HS-27A (cell line): ENCODE data around the gene SYNJ2.
"Not testable (repeated sequence)": the region's sequence is repeated elsewhere in the genome, so short reads cannot be mapped to it uniquely, and the experiment has no call there.

Experiments used
- DNase-seq: peaks from one replicate; pipeline ENCODE4 v3.0.0-alpha.2; 2012; ENCODE audit warnings: low read depth, missing footprints

SYNJ2 gene

GRCh38 chr6:157956171-157956730 lies 25.4 kb upstream of the SYNJ2 start:
- no peak for DNase-seq

DNA sequence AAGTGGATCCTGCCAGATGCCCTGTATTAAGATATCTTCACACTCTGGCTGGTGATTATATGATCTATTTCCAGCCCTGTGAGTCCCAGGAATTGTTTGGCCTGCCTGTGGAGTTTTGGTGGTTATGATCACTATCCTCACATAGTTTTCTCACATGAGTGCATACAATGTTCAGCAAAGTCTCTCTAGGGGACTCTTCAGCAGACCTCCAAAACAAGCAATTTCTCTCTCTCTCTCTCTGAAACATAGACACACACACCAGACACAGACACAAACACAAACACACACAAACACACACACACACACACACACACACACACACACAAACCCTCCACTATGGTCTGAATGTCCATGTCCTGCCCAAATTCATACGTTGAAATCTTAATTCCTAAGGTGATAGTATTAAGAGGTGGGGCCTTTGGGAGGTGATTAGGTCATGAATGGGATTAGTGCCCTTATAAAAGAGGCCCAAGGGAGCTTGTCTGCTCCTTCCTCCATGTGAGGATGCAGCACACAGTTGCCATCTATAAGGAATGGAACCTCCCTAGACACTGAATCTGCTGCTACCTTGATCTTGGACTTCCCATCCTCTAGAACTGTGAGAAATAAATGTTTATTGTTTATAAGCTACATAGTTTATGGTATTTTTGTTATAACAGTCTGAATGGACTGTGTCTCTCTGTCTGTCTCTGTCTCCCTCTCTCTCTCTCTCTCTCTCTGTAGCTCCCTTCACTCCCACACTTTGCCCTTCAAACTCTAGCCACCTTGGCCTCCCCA lies 22.0 kb upstream of the SYNJ2 start:
- no peak for DNase-seq

GRCh38 chr6:157961153-157961831 lies 20.4 kb upstream of the SYNJ2 start:
- DNase-seq: no peak

DNA sequence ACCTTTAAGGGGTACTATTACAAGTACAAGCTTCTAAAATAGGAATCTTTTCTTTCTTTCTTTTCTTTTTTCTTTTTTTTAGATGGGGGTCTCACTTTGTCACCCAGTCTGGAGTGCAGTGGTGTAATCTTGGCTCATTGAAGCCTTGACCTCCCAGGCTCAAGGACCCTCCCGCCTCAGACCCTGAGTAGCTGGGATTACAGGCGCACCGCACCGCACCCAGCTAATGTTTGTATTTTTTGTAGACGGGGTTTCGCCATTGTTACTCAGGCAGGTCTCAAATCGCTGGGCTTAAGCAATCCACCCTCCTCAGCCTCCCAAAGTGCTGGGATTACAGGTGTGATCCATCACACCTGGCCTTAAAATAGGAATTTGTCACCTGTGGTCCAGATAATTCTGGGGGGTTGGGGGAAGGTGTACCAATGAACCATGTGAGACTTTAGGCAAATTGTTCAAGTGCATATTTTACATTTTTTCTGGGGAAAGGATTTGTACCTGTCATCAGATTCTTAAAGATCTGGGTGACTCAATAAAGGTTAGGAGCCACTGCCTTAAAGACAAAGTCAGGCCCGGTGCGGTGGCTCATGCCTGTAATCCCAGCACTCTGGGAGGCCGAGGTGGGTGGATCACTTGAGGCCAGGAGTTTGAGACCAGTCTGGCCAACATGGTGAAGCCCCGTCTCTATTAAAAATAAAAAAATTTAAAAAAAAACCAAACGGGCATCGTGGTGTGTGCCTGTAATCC lies 19.7 kb upstream of the SYNJ2 start:
- peak; percentile 33 for DNase-seq

DNA sequence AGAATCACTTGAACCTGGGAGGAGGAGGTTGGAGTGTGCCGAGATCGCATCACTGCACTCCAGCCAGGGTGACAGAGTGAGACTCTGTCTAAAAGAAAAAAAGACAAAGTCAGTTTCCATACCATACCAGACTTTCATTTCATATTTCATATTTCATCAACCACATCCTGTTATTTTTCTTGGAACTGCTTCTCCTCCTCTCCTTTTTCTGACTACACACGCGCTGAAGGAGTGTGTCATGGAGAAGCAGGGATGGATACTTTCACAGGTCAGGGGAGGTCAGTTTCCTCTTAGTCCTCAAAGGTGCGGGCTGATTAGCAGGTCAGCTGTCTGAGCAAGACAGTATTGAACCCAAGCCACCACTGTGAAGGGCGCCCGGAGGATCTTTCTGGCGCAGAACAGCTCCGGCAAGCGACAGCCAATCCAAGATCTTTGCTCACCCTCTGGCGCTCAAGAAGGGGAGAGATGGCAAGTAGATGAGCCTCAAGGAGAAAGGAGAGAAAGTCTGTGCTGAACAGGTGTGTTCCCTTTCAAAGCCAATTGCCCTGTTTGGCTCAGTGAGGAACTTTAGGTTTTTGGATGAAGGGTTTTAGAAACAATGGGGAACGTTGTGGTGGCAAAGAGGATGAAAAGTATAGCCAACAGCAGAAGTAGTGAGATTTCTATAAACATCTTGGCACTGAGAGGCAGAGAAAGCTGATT lies 18.9 kb upstream of the SYNJ2 start:
- DNase-seq: peak; percentile 78

DNA sequence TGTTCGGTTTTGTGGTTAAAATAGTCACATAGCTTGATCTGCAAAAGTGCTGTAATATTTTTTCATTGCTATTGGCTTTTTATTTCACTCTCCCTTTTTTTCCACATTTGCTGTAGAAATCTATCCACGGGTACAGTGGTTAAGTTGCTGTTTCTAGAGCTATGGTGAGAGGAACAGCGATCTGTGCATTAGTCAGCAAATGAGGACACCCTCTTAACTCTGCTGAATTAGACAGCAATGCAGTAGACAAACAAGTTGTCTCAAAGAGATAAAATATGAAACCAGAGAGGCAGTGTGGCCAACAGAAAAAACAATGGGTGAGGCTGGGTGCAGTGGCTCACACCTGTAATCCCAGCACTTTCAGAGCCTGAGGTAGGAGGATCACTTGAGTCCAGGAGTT lies 17.6 kb upstream of the SYNJ2 start:
- DNase-seq: no peak

DNA sequence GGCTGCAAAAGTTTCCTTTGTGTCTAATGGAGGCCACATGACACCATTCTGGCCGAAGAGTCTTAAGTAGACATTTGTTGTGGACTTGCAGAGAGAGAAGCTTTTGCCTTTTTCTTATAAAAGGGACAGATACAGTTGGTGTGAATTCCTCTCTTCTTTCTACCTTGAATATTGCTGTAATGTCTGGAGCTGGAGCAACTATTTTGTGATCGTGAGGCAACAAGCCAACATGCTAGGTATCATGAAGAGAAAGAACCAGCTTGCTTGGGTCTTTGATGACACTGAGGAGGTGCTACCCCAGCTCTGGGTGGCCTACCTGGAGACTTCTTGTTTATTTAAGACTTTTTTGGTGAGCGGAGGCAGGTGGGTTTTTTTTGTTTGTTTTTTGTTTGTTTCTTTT lies 16.3 kb upstream of the SYNJ2 start:
- DNase-seq: no peak

DNA sequence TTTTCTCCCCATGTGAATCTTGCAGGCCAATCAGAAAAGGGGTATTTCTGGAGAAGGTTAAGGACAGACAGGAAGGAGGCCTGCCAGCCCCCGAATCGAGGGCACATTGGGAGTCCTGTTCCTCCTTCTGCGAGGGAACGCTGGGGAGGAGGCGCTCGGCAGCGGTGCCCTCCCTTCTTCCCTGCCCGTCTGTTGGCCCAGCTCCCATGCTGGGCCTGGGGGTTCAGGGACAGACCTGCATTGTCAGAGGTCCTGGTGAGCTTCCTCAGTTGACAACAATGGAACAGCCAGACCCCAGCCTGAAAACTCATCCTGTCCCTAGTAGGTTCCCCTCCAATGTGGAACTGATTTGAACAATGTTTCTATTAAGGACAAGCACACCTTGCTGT lies 15.1 kb upstream of the SYNJ2 start:
- DNase-seq: no peak

- DNase-seq: no peak
Measured at GRCh38 chr6:157967020-157967419, 14.6 kb upstream of the SYNJ2 start.

GRCh38 chr6:157967486-157967885 lies 14.2 kb upstream of the SYNJ2 start:
- no peak for DNase-seq

GRCh38 chr6:157972177-157972576 lies 9.5 kb upstream of the SYNJ2 start:
- DNase-seq: not testable (repeated sequence)

DNA sequence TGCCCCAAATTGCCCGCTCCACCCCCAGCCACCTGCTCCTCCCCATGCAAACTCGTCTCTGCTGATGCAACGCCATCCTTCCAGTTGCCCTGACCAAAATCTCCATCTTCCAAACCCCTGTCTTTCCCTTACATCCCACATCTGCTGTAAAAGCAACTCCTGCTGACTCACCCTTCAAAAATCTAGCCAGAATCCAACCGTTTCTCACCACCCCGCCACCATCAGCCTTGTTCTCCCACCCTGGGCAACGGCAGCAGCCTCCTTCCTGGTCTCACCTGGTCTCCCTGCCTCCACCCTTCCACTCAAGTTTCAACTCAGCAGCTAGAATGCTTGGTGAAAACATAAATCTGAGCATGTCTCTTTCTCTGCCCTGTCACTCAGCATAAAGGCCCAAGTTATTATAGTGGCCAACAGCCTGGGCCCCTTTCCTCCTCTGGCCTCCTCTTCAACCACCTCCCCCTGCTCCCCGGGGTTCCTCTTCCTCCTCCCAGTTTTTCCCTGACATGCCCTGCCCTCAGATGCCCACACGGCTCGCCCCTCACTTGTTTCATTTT lies 7.2 kb upstream of the SYNJ2 start:
- DNase-seq: peak; percentile 71

GRCh38 chr6:157974967-157975366 lies 6.7 kb upstream of the SYNJ2 start:
- DNase-seq: no peak

GRCh38 chr6:157975456-157975855 lies 6.2 kb upstream of the SYNJ2 start:
- no peak for DNase-seq

GRCh38 chr6:157976345-157977175 lies 5.1 kb upstream of the SYNJ2 start:
- DNase-seq: no peak

DNA sequence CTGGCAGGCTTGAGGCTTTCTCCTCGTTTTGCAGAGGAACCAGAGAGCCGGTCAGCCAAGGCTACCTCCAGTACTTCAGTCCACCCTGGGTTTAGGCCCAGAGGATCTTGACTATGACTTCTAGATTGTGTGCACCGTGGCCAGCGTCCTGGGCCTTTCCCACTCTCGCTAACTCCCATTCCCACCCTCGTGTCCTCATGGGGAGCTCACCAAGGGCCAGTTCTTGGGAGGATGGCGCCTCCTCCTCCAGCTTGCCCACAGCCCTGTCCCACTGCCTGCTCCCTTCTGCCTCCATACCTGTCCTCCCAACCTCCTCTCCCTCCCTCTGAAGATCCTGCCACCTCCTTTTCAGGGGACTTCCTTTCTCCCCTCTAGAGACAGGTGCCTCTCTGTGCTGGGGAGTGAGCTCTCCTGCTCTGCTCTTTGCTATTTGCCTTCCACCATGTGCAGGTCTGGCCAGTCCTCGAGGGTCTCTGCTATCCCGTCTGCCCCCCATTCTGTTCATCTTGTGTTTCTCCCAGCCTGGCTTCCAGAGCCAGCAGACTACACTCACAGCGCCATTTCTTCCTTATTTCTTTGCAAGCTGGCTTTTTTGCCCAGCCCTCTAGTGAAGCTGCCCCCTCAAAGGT lies 4.4 kb upstream of the SYNJ2 start:
- no peak for DNase-seq

DNA sequence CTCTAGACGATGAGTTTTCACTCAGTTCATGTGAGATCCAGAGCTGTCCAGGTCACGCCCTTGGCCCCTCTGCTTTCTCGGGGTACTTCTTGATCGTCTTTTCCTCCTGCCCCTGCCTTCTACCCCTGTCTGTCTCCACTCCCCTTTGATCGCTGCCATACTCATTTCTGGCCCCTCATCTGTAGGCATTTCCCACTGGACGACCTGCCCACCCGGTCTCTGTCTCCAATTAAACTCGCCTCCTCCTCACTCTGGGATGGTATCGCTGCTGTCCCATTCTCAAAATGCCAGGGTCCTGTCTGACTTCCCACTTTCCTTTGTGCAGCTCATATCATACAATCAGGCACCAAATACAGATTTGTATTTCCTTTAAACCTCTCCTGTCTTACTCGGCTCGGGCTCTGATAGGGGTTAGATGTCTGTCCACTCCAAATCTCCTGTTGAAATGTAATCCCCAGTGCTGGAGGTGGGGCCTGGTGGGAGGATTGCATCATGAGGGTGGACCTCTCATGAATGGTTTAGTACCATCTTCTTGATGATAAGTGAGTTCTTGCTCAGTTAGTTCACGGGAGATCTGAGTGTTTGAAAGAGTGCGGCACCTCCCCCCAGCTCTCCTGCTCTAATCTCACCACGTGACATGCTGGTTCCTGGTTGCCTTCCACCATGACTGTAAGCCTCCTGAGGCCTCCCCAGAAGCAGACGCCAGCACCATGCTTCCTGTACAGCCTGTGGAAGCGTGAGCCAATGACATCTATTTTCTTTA lies 3.5 kb upstream of the SYNJ2 start:
- DNase-seq: no peak

DNA sequence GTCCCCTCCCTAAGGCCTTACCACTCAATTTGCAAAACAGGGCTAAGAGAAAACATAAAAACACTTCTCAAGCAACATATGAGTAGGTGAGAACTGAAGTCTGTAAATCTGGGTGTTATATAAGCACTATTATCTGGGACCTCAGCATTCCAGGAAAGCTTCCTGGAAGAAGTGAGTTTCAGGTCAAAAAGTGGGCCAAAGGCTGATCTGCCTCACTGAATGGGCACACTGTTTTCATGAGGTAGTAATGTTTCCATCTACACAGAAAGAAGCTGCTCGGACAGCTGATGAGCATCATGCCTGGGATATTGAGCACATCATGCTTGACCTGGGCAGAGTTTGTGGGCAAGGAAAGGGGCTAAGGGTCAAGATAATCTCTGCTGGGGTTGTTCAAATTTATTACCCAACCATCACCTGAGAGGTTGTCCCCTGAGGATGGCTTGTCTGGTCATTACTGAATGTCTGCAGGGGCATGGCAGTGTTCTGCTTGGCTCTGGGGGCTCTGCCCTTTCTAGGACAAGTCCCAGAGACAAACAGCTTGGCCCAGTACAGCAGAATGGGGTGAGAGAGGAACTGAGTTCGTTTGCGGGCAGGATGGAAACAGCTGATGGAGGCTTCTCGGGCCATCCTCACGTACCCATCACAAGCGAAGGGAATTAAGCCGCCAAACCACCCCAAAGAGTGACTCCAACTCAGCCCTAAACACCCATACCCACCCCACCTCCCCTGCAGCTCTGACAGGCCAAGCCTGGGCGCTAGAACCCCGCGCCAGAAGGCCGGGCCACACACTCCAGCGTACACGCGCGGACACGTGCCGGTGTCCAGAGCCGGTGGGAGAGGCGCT lies 1.2 kb upstream of the SYNJ2 start:
- no peak for DNase-seq

DNA sequence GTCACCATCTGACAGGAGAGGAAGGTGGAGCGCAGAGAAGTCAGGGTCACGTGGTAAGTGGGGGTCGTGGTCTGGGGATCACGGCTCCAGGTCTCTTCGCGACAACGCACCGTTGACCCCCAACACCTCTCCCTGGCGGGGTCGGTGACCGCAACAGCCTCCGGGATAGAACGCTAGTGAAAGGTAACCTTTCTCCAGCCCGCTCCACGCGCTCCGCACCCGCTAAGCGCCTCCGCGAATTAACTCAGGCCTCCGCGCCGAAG lies 600 bp upstream of the SYNJ2 start:
- DNase-seq: no peak
